SH-SY5Y (cell line): ENCODE results near the gene CAPS2.

Experiments
- GATA2 ChIP-seq: IDR thresholded peaks from 2 replicates; pipeline ENCODE4 v1.6.1; 2011; ENCODE audit warnings: mild to moderate bottlenecking, low read depth, low read length
- GATA3 ChIP-seq: IDR thresholded peaks from 2 replicates; pipeline ENCODE4 v1.6.1; 2011; ENCODE audit warnings: low read depth, mild to moderate bottlenecking, low read length, moderate library complexity

- TF ChIP-seq GATA2 (no peak), GATA3 (no peak)
Observed at GRCh38 chr12:75289753-75290152, 40.4 kb downstream of the CAPS2 start.
